Measurements from ENCODE around the gene AHNAK. TPM values are rescaled to one million over a fixed set of nuclear protein-coding genes. Genes with fewer than 3 reads are reported as not detected.

AHNAK gene
- total and polyA plus RNA-seq, 2 of the 8 experiments (the other 6 are each of a cell fraction or from before 2014, with no cell fraction given), result 2.0 to 5.8 TPM

- Histone ChIP-seq H2BK20ac (ENCODE audit: low read length) (no peak overlapping the region), H3K23ac (ENCODE audit: insufficient read length) (no peak overlapping the region), H4K8ac (ENCODE audit: extremely low read depth, insufficient read depth, low read length) (no peak overlapping the region), H3K9ac (replicated peaks in 1 of 4; ENCODE audit: extremely low read depth in 1 of 4, low read depth in 3 of 4, low read length in 3 of 4) (no peak overlapping the region), H3K79me1 (ENCODE audit: low read depth, low read length) (no peaks in the 10 kb centered on the region), H3K36me3 (ENCODE audit: control insufficient read depth in 2 of 4, insufficient read depth in 4 of 4, low read length in 3 of 4) (no peaks in the 10 kb centered on the region), H2BK5ac (ENCODE audit: low read depth, low read length) (no peak overlapping the region), H2BK15ac (ENCODE audit: low read length) (no peak overlapping the region), H3K27me3 (replicated peaks in 1 of 4; ENCODE audit: control insufficient read depth in 3 of 4, extremely low read depth in 1 of 4, insufficient read depth in 3 of 4, low read length in 3 of 4) (peaks cover 0 to 11% (median 2%) of the 10 kb centered on the region in 4 experiments; a peak in 4 of 7 replicates), H2BK120ac (replicated peaks; ENCODE audit: low read depth, low read length) (no peak overlapping the region), H3K23me2 (ENCODE audit: low read depth, low read length) (peaks cover 4% of the 10 kb centered on the region), H2AK5ac (ENCODE audit: low read depth, low read length) (no peak overlapping the region), H3K4ac (replicated peaks; ENCODE audit: insufficient read length, low read depth, low read length) (no peak overlapping the region), H2BK12ac (ENCODE audit: low read depth, low read length) (peak overlapping the region; percentile 7; the same call in 1 of the 2 replicates), H4K20me1 (replicated peaks in 1 of 2; ENCODE audit: control insufficient read depth in 1 of 2, insufficient read depth in 2 of 2, low read length in 2 of 2) (no peaks in the 10 kb centered on the region), H3K79me2 (ENCODE audit: control insufficient read depth in 1 of 2, insufficient read depth in 2 of 2, low read length in 2 of 2) (no peaks in the 10 kb centered on the region), H4K5ac (ENCODE audit: insufficient read length, low read depth, low read length) (no peak overlapping the region), H3K14ac (ENCODE audit: insufficient read length) (no peak overlapping the region), H4K91ac (replicated peaks; ENCODE audit: insufficient read length, low read length) (no peak overlapping the region), H3K27ac (ENCODE audit: low read depth, low read length) (no peak overlapping the region), H3K4me1 (replicated peaks in 1 of 4; ENCODE audit: control insufficient read depth in 3 of 4, insufficient read depth in 4 of 4, low read length in 3 of 4) (peaks cover 8 to 20% (median 14%) of the 10 kb centered on the region in 4 experiments), H2AFZ (ENCODE audit: low read length) (no peak overlapping the region), H3K4me3 (ENCODE audit: extremely low read depth in 1 of 4, insufficient read depth in 2 of 4, low read depth in 3 of 4, low read length in 4 of 4) (no peak overlapping the region), H3K4me2 (ENCODE audit: insufficient read depth in 1 of 2, low read depth in 2 of 2, low read length in 2 of 2) (no peak overlapping the region), H3K56ac (replicated peaks; ENCODE audit: insufficient read length, low read depth, low read length) (no peak overlapping the region), H3K9me3 (ENCODE audit: insufficient read depth in 2 of 2, low read depth in 1 of 2, low read length in 1 of 2) (no peaks in the 10 kb centered on the region), H3K18ac (ENCODE audit: extremely low read depth, low read length) (no peak overlapping the region)
- WGBS, 2 experiments (ENCODE audit: extremely low coverage in 1 of 2, insufficient coverage in 1 of 2, insufficient read length in 1 of 2, insufficient replicate concordance in 2 of 2, low coverage in 1 of 2, low lambda C conversion rate in 2 of 2, missing lambda C conversion rate in 1 of 2), result 93% methylated on average over 3 of the region's 3 CpGs; no CpG with 5 or more reads in 1 of the 2 experiments
- TF ChIP-seq CHD2 (IDR thresholded peaks at IDR 0.05; ENCODE audit: low read length) (no peak), JUN (IDR thresholded peaks at IDR 0.05; ENCODE audit: low read depth, low read length) (no peak), SRF (IDR thresholded peaks at IDR 0.05; ENCODE audit: low read depth, low read length) (no peak), POLR2A (IDR thresholded peaks at IDR 0.05; ENCODE audit: control extremely low read depth in 1 of 2, low read depth in 2 of 2, low read length in 2 of 2) (no peak), KDM1A (IDR thresholded peaks at IDR 0.05; ENCODE audit: borderline replicate concordance, low read length) (no peak), CBX8 (IDR thresholded peaks at IDR 0.05; ENCODE audit: borderline replicate concordance, low read depth, low read length) (no peak)
- DNase-seq (ENCODE audit: low read depth in 1 of 2, low spot score in 2 of 2) (no peak), FAIRE-seq (no peak)
- POLR2A ChIA-PET (ENCODE audit: partially characterized antibody), result interaction anchor here (1.9 kb wide), 1 partner anchor 91 kb away, joined by 5 read pairs; the partner anchor contains the start of gene TUT1
- CTCF ChIA-PET (ENCODE audit: partially characterized antibody), result interaction anchor here (0.7 to 18.8 kb wide), 7 partner anchors 9 to 59 kb away, joined by 3 to 179 read pairs (median 3); no protein-coding TSS in a partner anchor
Measured at GRCh38 chr11:62500650-62501030, 46.0 kb downstream of the AHNAK start.
